GM19035 (cell line): ENCODE data around the gene ADAM12.

Experiments
- ATAC-seq: cut with Tn5 transposase; IDR thresholded peaks from one replicate; pipeline ENCODE4 v1.9.1; 2021; ENCODE audit not compliant: unreplicated experiment

Gene ADAM12

DNA sequence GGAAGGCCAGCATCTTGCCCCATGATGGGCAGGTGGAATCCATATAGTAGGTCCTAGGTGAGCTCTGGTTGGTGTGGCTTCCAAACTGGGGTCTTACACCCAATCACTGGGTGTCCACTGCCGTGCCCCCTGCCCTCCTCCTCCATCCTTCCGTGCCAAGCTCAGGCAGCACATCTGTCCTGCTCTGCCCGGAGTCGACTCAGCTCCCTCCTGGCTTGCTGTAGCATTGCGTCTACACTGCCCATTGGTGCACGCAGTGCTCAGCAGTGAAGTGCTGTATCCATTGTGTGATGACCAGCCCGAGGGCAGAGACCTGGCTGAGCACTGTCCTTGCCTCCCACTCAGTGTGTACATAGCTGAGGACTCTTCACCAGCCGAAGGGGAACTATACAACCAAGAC, 148.4 kb downstream of the ADAM12 start:
- ATAC-seq: no peak

DNA sequence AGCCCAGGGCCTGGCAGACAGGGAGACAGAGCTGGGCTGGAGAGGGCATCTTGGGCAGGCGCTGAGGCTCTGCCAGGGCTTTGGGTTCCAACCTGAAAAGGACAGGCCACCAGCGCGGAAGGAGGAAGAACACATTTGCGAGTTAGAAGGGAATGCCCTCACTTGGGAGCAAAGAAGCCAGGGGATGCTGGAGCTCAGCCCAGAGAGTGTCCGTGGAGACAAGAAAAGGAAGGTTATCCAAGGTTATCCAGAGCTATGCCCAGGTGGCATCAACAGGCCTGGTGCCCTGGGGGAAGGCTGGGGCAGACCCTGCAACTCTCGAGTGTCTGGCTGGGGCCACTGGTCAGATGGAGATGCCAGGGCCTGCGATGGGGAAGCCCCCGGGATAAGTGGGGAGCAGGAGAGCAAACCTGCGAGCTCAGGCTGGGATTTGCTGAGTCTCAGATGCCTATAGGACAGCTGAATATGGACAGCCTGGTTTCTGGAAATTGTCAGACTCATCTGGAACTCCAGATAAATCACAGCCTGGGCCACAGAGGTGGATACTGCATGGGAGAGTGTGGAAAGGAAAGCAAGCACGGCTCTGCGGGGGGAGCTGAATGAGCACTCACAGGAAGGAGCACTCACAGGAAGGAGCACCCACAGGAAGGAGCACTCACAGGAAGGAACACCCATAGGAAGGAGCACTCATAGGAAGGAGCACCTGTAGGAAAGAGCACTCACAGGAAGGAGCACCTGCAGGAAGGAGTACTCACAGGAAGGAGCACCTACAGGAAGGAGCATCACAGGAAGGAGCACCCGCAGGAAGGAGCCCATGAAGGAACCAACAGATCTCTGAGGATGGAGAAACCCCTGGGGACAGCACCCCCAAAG, 152.1 kb downstream of the ADAM12 start:
- no peak for ATAC-seq

DNA sequence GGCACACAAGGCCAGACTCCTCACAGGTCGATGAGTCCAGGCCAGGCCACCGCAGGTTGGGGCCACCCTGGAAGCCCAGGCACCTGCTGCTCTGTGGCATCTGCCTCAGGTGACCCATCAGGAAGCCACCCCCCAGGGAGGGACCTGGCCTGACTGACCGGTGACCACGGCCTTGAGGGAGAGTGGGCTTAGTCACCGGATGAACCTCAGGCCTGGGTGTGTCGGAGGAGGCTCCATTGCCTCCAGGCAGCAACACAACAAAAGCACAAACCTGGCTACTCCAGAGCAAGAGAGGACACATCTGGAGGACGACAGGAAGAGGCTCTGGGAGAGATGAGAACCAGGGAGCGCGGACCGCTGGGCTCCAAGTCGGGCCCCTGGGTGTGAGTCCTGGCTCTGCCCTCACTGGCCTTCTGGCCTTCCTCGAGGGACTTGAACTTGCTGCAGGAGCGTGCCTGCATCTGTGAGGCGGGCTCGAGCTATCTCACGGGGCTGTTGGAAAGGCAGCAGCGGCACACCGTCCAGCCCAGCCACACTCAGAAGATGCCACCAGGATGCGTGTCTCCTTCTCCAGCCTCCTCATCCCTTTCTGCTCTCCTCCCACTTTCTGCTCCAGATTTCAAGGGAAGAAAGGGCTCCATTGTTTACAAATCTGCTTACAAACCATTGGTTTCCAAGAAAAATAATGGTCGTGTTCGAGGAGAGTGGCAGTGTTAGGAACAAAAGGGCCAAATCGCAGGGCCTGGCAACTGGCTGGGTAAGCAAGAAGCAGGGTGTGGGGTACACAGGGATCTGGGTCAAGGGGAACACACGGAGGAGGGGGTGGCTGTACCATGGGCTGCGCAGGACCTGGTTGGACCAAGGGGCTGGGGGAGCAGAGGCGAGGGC, 152.9 kb downstream of the ADAM12 start:
- ATAC-seq: no peak

DNA sequence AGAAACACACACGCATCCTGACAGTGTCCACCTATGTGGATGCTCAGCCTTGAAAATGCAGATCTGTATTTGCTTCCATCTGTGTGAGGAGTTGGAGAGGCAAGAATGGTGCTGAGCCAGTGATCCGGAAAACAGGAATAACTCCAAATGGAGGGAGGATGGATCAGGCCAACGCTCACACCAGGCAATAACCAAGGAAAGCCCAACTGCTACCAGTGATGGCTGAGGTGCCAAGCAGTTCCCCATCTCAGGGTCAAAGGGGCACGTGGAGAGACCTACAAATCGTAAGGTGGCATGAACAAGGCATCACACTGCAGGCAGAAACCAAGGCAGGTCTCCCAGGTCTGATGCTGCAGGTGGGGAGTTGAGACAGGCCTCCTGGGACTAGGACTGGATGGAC, 153.6 kb downstream of the ADAM12 start:
- ATAC-seq: no peak

DNA sequence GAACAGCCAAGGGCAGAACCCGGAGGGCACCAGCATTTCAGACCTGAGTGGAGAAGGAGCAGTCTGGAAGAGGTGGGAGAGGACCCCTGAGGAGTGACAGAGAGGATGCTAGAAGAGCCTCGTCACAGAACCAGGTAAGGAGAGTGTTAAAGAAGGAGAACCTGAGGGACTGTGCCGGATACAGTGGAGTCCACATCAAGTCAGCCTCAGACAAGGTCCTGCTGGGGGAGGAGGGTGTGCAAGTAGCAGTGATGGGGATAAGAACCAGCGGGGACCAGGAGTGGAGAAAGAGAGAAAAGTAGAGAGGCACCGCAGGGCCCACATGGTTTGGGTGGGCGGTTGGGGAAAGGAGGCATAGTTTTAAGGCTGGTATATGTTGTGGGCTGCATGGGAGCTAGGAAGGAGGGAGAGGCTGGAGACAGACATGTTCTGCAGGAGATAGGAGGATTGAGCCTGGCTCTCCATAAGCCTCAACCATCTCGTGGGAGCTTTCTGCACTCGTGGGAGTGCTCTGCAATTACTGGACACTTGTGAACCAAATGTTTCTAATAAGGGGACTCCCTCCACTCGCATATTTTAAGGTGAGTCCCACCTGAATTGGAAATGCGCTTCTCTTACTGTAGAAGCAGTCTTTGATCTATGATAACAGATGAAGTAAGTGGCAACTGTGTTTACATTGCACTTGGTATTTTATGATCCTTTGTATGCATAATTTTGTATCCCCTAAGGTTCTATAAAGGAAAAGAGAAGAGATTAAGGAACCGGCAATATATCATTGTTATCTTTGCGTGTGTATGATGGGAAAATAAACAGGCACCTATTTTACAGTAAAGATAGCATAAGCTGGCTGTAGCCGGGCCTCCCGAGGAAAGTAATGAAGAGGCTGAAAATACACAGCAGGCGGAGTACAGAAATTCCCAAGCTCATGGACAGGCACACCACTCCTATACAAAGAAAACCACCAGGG, 154.8 kb downstream of the ADAM12 start:
- no peak for ATAC-seq

DNA sequence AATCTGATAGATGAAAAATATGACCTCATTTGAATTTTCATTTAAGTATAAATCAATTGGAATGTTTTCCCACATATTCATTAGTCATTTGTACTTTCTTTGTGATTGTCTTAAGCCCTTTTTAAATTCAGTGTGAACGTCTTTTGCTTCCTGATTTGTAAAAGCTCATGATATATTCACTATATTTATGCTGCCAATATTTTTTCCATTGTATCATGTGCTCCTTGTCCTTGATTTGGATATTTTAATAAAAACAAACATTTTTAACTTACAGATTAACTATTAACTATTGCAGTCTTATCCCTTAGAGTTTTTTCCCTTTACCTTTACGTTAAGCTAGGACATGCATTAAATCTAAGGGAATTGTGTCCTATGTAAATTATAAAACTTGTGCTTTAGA, 157.7 kb downstream of the ADAM12 start:
- no peak for ATAC-seq

DNA sequence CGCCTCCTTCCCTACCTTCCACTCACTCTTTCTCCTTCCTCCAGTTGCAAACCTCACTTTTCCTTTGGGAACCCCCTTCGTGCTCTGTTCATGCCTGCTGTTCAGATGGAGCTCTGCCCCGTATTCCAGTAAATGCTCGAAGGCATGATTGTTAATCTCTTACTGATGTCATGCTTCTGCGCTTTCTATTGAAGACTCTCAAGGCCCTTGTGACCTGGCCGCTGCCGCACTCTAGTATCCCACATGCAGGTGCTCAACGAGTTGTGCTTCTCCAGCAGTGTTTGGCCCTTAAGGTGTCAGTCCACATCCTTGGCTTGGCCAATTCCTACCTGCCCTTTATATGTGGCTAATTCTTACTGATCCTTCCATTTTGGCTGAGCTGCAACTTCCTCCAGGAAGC, 158.6 kb downstream of the ADAM12 start:
- ATAC-seq: no peak

DNA sequence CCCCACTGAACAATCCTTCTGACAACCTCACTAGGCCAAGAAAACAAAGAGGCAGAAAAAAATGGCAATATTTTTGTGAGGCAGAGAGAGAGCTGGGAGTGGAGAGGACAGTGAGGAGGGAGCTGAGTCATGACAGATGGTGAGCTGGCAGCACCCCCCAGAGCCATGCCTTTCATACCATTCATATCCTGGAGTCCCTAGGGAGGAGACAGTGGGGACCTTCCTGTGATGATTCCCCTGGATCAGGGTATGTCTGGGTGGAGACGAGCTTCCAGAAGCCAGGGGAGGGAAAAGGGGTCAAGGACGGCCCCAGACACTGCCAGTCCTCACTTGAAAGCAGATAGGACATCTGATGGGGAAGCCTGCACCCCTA, 160.5 kb downstream of the ADAM12 start:
- ATAC-seq: no peak

DNA sequence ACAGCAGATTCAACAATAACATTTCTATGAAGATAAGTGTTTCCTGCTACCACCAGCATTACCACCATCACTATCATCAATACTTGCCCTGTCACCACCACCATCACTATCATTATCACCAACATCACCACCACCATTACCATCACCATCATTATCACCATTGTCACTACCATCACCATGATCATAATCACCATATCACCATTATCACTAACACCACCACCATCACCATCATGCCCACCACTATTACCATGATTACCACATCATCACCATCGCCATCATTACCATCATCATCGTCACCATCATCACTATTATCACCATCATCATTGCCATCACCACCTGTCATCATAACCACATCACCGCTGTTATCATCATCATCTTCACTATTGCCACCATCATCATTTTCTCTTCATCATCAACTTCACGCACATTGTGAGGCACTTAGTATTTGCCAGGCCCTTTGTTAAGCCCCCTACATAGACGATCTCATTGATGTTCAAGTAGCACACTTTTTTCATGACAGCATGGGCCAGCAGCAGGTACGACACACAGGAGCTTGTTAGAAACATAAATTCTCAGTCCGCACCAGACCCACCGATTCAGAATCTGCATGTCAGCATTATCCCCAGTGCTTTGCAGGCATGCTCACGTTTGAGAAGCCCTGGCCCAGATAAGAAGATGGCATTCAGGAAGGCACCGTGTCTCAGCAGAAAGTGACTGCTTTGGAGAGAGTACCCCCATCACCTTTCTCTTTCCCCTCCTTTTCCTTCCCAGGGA, 161.1 kb downstream of the ADAM12 start:
- no peak for ATAC-seq

DNA sequence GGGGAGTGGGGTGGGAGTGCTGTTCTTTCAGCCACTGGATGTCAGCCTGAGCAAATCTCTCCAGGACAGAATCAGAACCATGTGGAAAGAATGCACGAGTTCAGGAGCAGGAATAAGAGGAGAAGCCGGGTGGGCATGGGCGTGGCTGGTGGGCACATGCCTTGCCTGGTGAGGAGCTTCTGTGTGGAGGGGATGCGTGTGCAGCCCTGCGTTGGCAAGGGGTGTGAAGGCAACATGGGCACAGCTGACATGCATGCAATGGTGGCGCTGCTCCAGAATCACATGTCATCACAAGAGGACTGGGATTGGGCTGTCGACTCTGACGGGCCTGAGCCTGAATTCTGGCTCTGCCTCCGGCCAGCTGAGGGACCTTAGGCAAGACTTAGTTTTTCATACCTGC, 162.1 kb downstream of the ADAM12 start:
- ATAC-seq: no peak

DNA sequence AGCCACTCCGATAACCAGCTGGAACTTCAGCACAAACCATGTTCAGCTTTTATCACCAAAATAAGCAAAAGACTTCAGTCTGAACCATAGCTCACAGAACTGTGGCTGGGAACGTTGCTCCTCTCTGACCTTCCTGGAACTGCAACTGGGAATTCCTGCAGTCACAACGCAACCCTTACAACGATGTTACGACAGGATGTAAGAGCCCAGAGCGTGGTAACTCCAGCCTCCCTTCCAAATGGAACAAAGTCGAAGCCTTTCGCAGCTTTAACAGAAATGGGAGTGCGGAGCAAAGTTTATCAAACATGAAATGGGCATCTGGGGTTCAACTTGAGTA, 162.6 kb downstream of the ADAM12 start:
- no peak for ATAC-seq

DNA sequence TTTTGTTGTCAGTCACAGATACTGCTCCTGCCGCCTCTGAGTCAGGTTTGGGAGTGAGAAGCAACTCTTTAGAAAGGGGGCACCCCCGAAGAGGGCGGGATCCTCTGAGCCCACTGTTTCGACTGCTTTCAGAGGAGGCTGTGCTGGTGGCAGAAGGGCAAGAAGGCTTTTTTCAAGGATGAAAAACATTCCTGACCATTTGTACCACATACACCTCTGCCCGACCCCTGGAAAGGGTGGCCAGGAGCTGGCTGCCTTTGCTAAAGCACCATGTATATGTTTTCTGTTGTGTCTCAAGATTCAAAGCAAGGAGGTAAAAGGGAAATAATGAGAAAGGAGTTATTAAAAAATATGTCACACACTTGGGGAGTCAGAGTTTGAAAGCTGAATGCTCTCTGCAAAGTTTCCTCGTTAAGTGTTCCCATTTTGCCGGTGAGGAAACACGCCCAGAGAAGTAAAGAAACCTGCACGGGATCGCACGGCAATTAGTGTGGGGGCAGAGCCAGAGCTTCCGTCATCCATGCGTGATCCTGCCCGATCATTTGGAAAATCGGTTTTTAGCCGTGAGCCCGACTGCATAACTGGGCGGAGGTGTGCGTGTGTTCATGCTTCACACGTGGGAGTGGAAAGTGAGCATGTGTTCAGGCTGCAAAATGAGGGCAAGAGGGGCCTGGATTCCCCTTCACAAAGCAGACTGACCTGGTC, 163.2 kb downstream of the ADAM12 start:
- ATAC-seq: no peak

DNA sequence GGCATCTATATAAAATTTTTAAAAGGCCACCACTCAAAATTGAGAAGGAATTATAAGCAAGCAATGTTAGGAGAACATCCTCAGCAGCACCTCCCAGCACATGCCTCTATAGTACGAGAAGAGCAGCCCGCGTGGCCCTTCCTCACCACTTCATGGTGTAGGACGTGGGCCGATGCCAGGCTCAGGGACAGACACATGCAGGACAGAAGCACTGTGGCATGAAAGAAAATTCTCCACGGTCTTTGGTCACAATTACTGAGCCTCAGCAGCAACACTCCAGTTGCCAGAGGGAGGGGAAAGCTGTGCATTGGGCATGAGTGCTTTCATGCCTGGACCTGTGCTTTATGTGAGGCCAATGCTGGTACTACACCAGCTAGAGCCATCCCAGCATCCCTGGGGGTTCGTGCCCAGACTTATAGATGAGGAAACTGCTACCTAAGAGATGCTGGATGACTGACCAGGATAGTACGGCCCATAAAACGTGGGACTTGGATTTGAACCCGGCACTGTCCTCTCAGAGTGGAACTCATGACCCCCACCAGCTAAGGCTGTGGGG, 164.7 kb downstream of the ADAM12 start:
- no peak for ATAC-seq

DNA sequence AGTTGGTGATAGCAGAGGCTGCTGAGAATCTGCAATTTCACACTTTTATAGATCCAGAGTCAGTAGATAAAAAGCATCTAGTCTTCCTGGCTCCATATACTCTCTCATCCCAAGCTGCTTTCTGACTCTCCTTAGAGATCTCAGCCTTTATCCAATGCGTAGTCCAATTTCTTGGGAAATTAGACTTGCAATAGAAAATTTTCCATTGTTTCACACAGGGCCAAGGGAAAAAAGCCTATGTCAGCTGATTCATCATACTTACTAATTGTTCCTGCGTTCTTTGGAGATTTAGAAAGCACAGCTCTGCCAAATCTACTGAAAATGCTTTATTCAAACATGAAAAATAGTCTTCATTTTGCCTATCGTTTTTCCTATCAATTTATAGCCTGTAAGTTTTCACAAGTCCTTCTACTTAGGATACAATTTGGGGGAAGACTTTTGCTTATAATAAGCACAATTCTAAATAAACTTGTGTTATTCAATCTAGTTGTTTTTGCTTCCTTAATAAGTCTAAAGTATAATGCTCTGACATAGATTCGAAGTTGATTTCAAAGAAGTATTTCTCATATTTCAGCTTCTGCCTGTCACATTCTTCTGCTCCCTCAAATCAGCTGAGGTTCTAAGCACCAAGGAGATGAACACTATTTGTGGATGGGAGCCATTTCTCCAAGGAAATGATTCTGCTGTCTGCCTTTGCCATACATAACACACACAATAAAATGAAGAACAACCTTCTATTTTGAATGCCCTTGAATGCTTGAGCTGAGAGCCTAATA, 165.4 kb downstream of the ADAM12 start:
- no peak for ATAC-seq

DNA sequence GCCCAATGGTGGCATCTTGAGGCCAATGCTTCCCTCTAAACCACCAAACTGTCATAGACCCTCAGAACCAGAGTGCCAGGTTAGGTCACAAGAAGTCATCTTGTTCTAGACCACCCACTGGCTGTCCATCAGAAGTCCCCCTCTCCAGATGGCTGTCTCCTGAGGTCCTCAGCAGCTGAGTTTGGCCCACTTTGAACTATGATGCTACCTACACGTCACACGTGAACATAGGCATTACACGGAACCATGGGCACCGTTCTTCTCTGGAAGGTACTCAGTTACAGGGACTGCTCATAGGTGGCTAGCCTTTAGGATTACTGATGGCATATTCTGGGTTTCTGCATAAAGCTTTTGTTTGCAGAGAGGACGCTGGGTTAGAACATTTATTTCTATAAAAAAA, 166.4 kb downstream of the ADAM12 start:
- ATAC-seq: no peak

DNA sequence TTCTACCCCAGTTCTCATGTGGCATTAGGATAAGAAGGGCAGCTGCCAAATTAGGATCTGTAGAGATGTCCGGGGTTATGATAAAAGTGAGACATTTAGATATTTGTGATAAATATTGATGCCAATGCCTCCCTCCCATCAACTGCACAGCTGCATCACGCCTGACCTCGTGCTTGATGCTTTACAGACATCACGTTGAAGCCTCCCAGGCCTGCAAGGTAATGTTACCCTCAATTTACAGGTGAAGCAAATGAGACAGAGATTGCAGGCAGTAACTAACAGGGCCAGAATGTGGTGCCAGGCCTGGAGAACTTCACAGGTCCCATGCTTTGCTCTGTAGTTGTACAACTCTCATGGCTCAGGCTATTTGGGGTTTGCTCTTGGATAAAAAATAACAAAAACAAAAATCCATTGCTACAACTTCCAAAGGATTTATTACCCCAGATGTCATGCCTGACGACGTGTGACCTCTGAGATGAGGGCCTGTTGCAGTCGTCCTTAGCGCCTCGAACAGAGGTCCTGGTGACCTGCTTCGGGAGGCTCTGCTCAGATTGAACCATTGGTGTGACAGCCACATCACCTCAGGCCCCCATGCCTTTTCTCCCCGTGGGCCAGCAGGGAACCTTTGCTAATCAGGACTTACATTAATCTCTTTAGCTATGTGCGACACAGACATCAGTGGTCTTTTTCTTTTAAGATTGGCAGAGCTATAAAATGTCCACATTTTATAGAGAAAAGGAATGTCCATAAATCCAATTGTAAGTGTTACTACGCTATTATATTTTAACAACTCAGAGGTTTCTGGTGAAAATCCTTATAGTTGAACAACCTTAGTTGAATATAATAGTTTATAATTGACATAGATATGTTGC, 169.3 kb downstream of the ADAM12 start:
- no peak for ATAC-seq

DNA sequence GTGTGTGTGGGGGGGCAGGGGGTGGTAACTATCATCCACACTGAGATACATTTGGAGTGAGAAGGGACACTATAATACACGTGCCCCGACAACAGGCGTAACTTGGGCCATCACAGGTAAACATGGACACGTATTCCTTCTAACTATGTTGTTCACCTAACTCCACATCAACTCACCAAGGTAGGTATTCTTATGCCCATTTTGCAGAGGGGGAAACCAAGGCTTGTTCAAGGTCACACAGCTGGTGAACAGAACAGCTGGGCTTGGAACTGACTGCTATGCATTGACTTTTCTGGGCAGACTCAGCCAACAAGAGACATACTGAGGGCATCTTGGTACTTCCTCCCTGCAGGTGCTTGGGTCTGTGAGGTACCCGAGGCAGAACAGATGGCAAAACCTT, 170.1 kb downstream of the ADAM12 start:
- ATAC-seq: no peak

DNA sequence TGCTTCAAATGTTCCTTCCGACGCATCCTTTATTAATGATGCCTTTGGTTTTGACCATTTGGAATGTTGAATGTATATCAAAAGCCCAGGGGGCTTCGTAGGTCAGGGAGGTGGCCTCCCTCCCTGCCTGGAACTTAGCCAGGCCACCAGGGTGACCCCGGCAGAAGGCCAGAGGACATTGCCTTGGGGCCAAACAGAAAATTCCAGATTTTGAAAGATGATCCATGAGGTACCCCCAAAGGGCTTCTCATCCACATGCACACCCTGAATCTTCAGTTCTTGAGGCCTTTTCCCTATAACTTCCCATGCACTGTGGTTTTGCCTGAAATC, 171.7 kb downstream of the ADAM12 start:
- ATAC-seq: no peak
